HG03103 (cell line): ENCODE measurements around the gene EEPD1.
"Not testable (repeated sequence)": the region's sequence is repeated elsewhere in the genome, so short reads cannot be mapped to it uniquely, and the experiment has no call there.

Experiments
- ATAC-seq: cut with Tn5 transposase; IDR thresholded peaks from one replicate; pipeline ENCODE4 v1.9.1; 2021; ENCODE audit warnings: low read depth; ENCODE audit not compliant: unreplicated experiment

EEPD1 gene

DNA sequence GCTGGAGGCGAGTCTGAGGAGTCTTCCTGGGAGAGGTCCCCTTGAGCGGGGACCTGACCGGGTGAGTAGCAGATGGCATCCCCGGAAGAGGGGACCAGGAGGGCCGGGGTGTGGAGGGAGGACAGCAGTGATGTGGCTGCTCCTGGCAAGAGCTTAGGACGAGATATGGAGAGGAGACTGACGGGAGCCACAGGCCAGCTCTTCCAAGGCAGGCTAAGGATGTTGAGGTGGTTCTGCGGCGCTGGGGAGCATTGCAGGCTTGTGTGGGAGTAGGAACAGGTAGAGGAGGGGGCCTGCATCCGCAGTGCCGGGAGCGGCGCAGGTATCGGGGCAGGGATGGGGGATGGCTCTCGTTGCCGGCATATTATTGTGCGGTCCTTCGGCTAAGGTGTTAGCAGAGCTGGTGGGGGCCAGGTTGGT lies 159.9 kb downstream of the EEPD1 start:
- ATAC-seq: no peak

- no peak for ATAC-seq
Measured at GRCh38 chr7:36313607-36314006, 160.6 kb downstream of the EEPD1 start.

- no peak for ATAC-seq
Measured at GRCh38 chr7:36314491-36314890, 161.4 kb downstream of the EEPD1 start.

GRCh38 chr7:36315309-36315944 lies 162.4 kb downstream of the EEPD1 start:
- ATAC-seq: no peak

DNA sequence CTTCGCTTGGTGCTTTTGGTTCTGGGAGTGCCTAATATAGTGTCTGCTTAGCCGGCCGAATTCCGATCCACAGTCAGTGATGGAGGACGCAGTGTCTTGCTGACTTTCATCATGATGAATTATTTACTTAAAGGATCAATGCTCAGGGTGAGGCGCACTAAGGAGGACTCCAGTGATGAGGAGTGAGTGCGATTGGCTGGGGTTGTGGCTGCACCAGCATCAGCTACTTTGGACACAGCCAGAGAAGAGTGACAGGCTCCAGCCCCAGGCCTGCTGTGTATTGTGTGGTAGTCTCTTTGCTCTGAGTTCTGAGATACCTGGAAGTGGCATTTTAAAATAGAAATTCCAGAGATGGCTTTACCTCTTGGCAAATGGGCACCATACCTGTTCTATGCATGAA lies 163.3 kb downstream of the EEPD1 start:
- ATAC-seq: no peak

- ATAC-seq: no peak
Measured at GRCh38 chr7:36317276-36317675, 164.2 kb downstream of the EEPD1 start.

- ATAC-seq: no peak
Measured at GRCh38 chr7:36318116-36318515, 165.1 kb downstream of the EEPD1 start.

DNA sequence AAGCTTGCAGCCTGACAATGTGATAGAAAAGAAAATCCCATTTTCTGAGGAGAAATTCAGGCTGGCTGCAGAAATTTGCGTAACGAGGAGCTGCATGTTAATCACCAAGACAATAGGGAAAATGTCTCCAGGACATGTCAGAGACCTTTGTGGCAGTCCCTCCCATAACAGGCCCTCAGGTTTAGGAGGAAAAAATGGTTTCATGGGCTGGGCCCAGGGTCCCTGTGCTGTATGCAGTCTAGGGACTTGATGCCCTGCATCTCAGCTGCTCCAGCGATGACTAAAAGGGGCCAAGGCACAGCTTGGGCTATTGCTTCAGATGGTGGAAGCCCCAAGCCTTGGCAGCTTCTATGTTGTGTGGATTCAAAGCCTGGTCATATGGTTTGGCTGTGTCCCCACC lies 168.2 kb downstream of the EEPD1 start:
- ATAC-seq: not testable (repeated sequence)

- ATAC-seq: no peak
Measured at GRCh38 chr7:36336390-36336789, 183.3 kb downstream of the EEPD1 start.

DNA sequence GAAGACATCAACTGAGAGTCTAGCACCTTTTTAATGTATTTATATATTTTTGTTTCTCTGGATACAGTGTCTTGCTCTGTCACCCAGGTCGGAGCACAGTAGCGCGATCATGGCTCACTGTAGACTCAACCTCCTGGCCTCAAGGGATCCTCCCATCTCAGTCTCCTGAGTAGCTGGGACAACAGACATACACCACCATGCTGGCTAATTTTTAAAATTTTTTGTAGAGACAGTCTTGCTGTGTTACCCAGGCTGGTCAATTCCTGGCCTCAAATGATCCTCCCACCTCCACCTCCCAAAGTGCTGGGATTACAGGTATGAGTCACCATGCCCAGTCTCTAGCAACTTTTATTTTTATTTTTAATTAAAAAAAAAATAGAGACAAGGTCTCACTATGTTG lies 185.2 kb downstream of the EEPD1 start:
- ATAC-seq: no peak

GRCh38 chr7:36343548-36343947 lies 190.5 kb downstream of the EEPD1 start:
- no peak for ATAC-seq

- no peak for ATAC-seq
Measured at GRCh38 chr7:36344622-36345021, 191.6 kb downstream of the EEPD1 start.

DNA sequence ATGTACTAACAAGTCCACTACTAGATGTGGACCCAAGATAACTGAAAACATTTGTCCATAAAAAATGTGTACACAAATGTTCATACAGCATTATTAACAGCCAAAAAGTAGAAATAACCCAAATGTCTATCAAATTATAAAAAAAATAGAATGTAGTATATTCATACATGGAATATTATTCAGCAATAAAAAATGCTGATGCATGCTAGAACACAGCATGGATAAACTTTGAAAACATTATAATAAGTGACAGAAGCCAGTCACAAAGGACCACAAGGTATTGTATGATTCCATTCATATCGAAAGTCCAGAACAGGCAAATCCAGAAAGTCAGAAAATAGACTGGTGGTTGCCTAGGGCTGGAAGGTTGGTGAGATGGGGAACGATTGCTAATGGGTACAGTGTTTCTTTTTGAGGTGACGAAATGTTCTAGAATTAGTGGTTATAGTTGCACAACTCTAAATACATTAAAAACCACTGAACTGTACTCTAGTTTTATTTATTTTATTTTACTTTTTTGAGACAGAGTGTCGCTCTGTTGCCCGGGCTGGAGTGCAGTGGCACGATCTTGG lies 193.3 kb downstream of the EEPD1 start:
- ATAC-seq: no peak

- no peak for ATAC-seq
Measured at GRCh38 chr7:36348256-36348655, 195.2 kb downstream of the EEPD1 start.

- ATAC-seq: no peak
Measured at GRCh38 chr7:36348771-36349170, 195.7 kb downstream of the EEPD1 start.

DNA sequence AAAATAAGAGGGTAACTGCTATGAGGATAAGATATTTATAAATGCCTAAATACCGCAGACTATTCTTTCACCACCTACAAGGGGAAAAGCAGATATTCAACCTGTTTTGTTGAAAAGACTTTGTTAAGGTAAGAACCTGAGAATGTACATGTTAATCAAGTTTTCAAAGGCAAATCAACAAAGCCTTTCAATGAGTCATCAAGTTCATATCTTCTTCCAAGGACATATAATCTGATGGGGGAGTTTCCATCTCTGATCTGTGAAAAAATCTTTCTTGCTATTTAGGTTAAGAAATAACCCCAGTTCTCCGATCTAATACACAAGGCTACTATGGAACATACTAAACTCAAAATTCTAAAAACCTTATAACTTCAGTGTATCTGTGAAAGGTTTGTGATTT lies 196.6 kb downstream of the EEPD1 start:
- no peak for ATAC-seq
